ENCODE results near the gene HNF4A. TPM values are rescaled to one million over a fixed set of nuclear protein-coding genes. Genes with fewer than 3 reads are reported as not detected.

HNF4A gene
- total and polyA plus RNA-seq, 2 of the 13 experiments (the other 11 are each of a cell fraction or from before 2014, with no cell fraction given): 80.9 to 169 TPM

DNA sequence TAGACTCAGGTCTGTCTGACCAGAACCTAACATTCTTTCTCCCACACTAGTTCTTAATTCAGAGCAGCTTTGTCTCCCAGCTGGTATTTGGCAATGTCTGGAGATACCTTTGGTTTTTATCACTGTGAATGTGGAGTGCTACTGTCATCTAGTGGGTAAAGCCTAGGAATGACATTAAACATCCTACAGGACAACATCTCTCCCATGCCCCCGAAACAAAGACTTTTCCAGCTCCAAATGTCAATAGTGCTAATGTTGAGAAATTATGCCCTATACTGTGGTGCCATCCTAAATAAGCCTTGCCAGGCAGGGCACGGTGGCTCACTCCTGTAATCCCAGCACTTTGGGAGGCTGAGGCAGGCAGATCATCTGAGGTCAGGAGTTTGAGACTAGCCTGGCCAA, 116.0 kb downstream of the HNF4A start (continued):
- TF ChIP-seq, protein P1, sequence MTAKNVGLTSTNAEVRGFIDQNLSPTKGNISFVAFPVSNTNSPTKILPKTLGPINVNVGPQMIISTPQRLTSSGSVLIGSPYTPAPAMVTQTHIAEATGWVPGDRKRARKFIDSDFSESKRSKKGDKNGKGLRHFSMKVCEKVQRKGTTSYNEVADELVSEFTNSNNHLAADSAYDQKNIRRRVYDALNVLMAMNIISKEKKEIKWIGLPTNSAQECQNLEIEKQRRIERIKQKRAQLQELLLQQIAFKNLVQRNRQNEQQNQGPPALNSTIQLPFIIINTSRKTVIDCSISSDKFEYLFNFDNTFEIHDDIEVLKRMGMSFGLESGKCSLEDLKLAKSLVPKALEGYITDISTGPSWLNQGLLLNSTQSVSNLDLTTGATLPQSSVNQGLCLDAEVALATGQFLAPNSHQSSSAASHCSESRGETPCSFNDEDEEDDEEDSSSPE (CRISPR knock-in tag; IDR thresholded peaks at IDR 0.05): no peak
- TF ChIP-seq, protein P2, sequence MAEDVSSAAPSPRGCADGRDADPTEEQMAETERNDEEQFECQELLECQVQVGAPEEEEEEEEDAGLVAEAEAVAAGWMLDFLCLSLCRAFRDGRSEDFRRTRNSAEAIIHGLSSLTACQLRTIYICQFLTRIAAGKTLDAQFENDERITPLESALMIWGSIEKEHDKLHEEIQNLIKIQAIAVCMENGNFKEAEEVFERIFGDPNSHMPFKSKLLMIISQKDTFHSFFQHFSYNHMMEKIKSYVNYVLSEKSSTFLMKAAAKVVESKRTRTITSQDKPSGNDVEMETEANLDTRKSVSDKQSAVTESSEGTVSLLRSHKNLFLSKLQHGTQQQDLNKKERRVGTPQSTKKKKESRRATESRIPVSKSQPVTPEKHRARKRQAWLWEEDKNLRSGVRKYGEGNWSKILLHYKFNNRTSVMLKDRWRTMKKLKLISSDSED (CRISPR knock-in tag; IDR thresholded peaks at IDR 0.05): no peak
- TF ChIP-seq, protein P3, sequence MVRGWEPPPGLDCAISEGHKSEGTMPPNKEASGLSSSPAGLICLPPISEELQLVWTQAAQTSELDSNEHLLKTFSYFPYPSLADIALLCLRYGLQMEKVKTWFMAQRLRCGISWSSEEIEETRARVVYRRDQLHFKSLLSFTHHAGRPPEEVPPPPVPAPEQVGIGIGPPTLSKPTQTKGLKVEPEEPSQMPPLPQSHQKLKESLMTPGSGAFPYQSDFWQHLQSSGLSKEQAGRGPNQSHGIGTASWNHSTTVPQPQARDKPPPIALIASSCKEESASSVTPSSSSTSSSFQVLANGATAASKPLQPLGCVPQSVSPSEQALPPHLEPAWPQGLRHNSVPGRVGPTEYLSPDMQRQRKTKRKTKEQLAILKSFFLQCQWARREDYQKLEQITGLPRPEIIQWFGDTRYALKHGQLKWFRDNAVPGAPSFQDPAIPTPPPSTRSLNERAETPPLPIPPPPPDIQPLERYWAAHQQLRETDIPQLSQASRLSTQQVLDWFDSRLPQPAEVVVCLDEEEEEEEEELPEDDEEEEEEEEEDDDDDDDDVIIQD (CRISPR knock-in tag; IDR thresholded peaks at IDR 0.05; ENCODE audit: low read depth): peak; percentile 61; the same call in 1 of the 2 replicates
- TF ChIP-seq NCOR1 (IDR thresholded peaks at IDR 0.05; ENCODE audit: borderline replicate concordance, low read length): no peak
- no peak for TF ChIP-seq IKZF4 (CRISPR knock-in tag; IDR thresholded peaks at IDR 0.05; ENCODE audit: borderline replicate concordance, low read depth, not compliant biosample characterization)
- TF ChIP-seq, protein P4, sequence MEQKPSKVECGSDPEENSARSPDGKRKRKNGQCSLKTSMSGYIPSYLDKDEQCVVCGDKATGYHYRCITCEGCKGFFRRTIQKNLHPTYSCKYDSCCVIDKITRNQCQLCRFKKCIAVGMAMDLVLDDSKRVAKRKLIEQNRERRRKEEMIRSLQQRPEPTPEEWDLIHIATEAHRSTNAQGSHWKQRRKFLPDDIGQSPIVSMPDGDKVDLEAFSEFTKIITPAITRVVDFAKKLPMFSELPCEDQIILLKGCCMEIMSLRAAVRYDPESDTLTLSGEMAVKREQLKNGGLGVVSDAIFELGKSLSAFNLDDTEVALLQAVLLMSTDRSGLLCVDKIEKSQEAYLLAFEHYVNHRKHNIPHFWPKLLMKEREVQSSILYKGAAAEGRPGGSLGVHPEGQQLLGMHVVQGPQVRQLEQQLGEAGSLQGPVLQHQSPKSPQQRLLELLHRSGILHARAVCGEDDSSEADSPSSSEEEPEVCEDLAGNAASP (CRISPR knock-in tag; IDR thresholded peaks at IDR 0.05; ENCODE audit: borderline replicate concordance): peak; percentile 67; the same call in 1 of the 2 replicates
- no peak for TF ChIP-seq ZFP37 (CRISPR knock-in tag; IDR thresholded peaks at IDR 0.05; ENCODE audit: borderline replicate concordance)
- 0 out of 2 replicates have a peak, but pooled peaks have one; percentile 51 for TF ChIP-seq KAT7 (CRISPR knock-in tag; IDR thresholded peaks at IDR 0.05; ENCODE audit: borderline replicate concordance)
- TF ChIP-seq, protein P5, sequence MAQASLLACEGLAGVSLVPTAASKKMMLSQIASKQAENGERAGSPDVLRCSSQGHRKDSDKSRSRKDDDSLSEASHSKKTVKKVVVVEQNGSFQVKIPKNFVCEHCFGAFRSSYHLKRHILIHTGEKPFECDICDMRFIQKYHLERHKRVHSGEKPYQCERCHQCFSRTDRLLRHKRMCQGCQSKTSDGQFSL (CRISPR knock-in tag; IDR thresholded peaks at IDR 0.05): no peak
- TF ChIP-seq, protein P6, sequence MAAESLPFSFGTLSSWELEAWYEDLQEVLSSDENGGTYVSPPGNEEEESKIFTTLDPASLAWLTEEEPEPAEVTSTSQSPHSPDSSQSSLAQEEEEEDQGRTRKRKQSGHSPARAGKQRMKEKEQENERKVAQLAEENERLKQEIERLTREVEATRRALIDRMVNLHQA (CRISPR knock-in tag; IDR thresholded peaks at IDR 0.05): peak; percentile 64; the same call in 1 of the 2 replicates
- TF ChIP-seq, protein P7, sequence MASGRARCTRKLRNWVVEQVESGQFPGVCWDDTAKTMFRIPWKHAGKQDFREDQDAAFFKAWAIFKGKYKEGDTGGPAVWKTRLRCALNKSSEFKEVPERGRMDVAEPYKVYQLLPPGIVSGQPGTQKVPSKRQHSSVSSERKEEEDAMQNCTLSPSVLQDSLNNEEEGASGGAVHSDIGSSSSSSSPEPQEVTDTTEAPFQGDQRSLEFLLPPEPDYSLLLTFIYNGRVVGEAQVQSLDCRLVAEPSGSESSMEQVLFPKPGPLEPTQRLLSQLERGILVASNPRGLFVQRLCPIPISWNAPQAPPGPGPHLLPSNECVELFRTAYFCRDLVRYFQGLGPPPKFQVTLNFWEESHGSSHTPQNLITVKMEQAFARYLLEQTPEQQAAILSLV (CRISPR knock-in tag; IDR thresholded peaks at IDR 0.05; ENCODE audit: borderline replicate concordance): no peak
- TF ChIP-seq ZNF652 (CRISPR knock-in tag; IDR thresholded peaks at IDR 0.05; ENCODE audit: borderline replicate concordance, low read depth): no peak
- TF ChIP-seq SAP130 (CRISPR knock-in tag; IDR thresholded peaks at IDR 0.05; ENCODE audit: low read depth): peak; percentile 68
- no peak for TF ChIP-seq CENPT (CRISPR knock-in tag; IDR thresholded peaks at IDR 0.05; ENCODE audit: low read depth)
- 0 out of 2 replicates have a peak, but pooled peaks have one; percentile 48 for TF ChIP-seq ATRX (CRISPR knock-in tag; IDR thresholded peaks at IDR 0.05; ENCODE audit: borderline replicate concordance)
- 0 out of 2 replicates have a peak, but pooled peaks have one; percentile 42 for TF ChIP-seq ZBTB7B (CRISPR knock-in tag; IDR thresholded peaks at IDR 0.05)
- TF ChIP-seq SOX6 (IDR thresholded peaks at IDR 0.05): no peak
- TF ChIP-seq SOX6 (CRISPR knock-in tag; IDR thresholded peaks at IDR 0.05): 0 out of 2 replicates have a peak, but pooled peaks have one; percentile 37
- TF ChIP-seq ZFY (CRISPR knock-in tag; IDR thresholded peaks at IDR 0.05): 0 out of 2 replicates have a peak, but pooled peaks have one; percentile 15
- TF ChIP-seq ZNF530 (CRISPR knock-in tag; IDR thresholded peaks at IDR 0.05; ENCODE audit: low read depth): no peak
- peak; percentile 35 for TF ChIP-seq SKI (IDR thresholded peaks at IDR 0.05; ENCODE audit: partially characterized antibody)
- TF ChIP-seq CBFB (CRISPR knock-in tag; IDR thresholded peaks at IDR 0.05): 0 out of 2 replicates have a peak, but pooled peaks have one; percentile 69
- peak; percentile 67; the same call in 1 of the 2 replicates for TF ChIP-seq RCOR2 (CRISPR knock-in tag; IDR thresholded peaks at IDR 0.05)
- TF ChIP-seq ELF3 (CRISPR knock-in tag; IDR thresholded peaks at IDR 0.05): 0 out of 2 replicates have a peak, but pooled peaks have one; percentile 58
